HUDEP-2 (cell line): ENCODE measurements around the gene SLC25A23.
"Not testable (repeated sequence)": the region's sequence is repeated elsewhere in the genome, so short reads cannot be mapped to it uniquely, and the experiment has no call there.

Experiments used
- DNase-seq, 76 experiments: peaks; one replicate each; lab custom pipeline; 2025; ENCODE audit not compliant: unreplicated experiment in 76 of 76; lab: John Stamatoyannopoulos, UW

SLC25A23 gene

GRCh38 chr19:6459262-6460098 lies at the start of gene SLC25A23:
TSS of gene SLC25A23 (minus strand) at chr19:6459792. CDS start at chr19:6459628, 164 bp downstream.
- peak in 58 of 76 experiments; percentile 8 to 88 (median 50) for DNase-seq

GRCh38 chr19:6508028-6508771 lies 48.6 kb upstream of the SLC25A23 start:
- not testable (repeated sequence) for DNase-seq

GRCh38 chr19:6503407-6504201 lies 44.0 kb upstream of the SLC25A23 start:
- DNase-seq: no peak

GRCh38 chr19:6501740-6502648 lies 42.4 kb upstream of the SLC25A23 start, which contains the start of gene TUBB4A:
TSS of gene TUBB4A (minus strand) at chr19:6502309. CDS start at chr19:6502212, 97 bp downstream.
- no peak for DNase-seq

- no peak for DNase-seq
These were observed 41.5 kb upstream of the SLC25A23 start for GRCh38 chr19:6500837-6501739.

GRCh38 chr19:6499052-6499790 lies 39.6 kb upstream of the SLC25A23 start:
- DNase-seq: no peak

- peak in 1 of 76 experiments; percentile 28 for DNase-seq
These were observed 38.9 kb upstream of the SLC25A23 start for GRCh38 chr19:6498294-6499036.

- no peak for DNase-seq
These were observed 36.4 kb upstream of the SLC25A23 start for GRCh38 chr19:6495947-6496346.

GRCh38 chr19:6494438-6495036 lies 34.9 kb upstream of the SLC25A23 start:
- no peak for DNase-seq

- DNase-seq: no peak
These were observed 32.4 kb upstream of the SLC25A23 start for GRCh38 chr19:6491802-6492592.

GRCh38 chr19:6490134-6490533 lies 30.5 kb upstream of the SLC25A23 start:
- no peak for DNase-seq

- DNase-seq: no peak
These were observed 29.9 kb upstream of the SLC25A23 start for GRCh38 chr19:6489278-6490061.

GRCh38 chr19:6484831-6485230 lies 25.2 kb upstream of the SLC25A23 start:
- DNase-seq: no peak

GRCh38 chr19:6484230-6484629 lies 24.6 kb upstream of the SLC25A23 start:
- no peak for DNase-seq

- no peak for DNase-seq
These were observed 23.6 kb upstream of the SLC25A23 start for GRCh38 chr19:6483235-6483634.

- DNase-seq: no peak
These were observed 22.7 kb upstream of the SLC25A23 start for GRCh38 chr19:6482343-6482686.
